SK-N-SH (cell line): Measurements from ENCODE around the gene REX1BD. TPM values are rescaled to one million over a fixed set of nuclear protein-coding genes. Genes with fewer than 3 reads are reported as not detected.
A peak's percentile ranks its signal among the peaks of the same experiment; 100 is the strongest.

Experiments
- CTCF ChIA-PET: fragments of 300-600, 350-600 bp; formaldehyde crosslinking; extraction: SDS; loops from one replicate; lab custom pipeline; 2021; lab: Yijun Ruan, JAX
- POLR2A ChIA-PET: fragments of 350-600 bp; sonication (Branson Sonifier 250); formaldehyde crosslinking; extraction: SDS; loops from one replicate; lab custom pipeline; 2020; ENCODE audit warnings: antibody characterized with exemption, inconsistent platforms; lab: Yijun Ruan, JAX
- DNase-seq: peaks from one replicate; pipeline ENCODE4 v3.0.0; 2012
- H2AFZ ChIP-seq: fragments of 200-600 bp; sonication (generic); 2 replicates; pipeline ENCODE4 v1.8.1; 2016; ENCODE audit warnings: antibody characterized with exemption, mild to moderate bottlenecking, low read depth
- H3F3A ChIP-seq: fragments of 200-600 bp; sonication (generic); replicated peaks from 2 replicates; pipeline ENCODE3; 2016; ENCODE audit warnings: antibody characterized with exemption, mild to moderate bottlenecking; ENCODE audit not compliant: insufficient read depth
- H3K27ac ChIP-seq, 2 experiments: fragments of 200-500 bp in 1 of 2; fragments of 200-600 bp in 1 of 2; sonication (Bioruptor generic) in 1 of 2; sonication (generic), shearing (Covaris generic) in 1 of 2; 2 replicates each; pipeline versions ENCODE4 v1.5.1 to v1.6.1; 2014 to 2016; ENCODE audit warnings: low read depth in 2 of 2, inconsistent platforms in 1 of 2, low read length in 1 of 2, mild to moderate bottlenecking in 1 of 2, mixed read lengths in 1 of 2
- H3K27me3 ChIP-seq: fragments of 200-600 bp; sonication (generic), shearing (Covaris generic); 2 replicates; pipeline ENCODE4 v1.6.1; 2016; ENCODE audit warnings: mixed run types; ENCODE audit not compliant: insufficient read depth
- H3K36me3 ChIP-seq, 2 experiments: fragments of 200-500 bp in 1 of 2; fragments of 200-600 bp in 1 of 2; sonication (Bioruptor generic) in 1 of 2; sonication (generic) in 1 of 2; replicated peaks in 1 of 2; 2 replicates each; pipeline versions ENCODE3 to v1.5.1; 2014 to 2016; ENCODE audit warnings: low read length in 1 of 2, mild to moderate bottlenecking in 1 of 2; ENCODE audit not compliant: insufficient read depth in 2 of 2, control insufficient read depth in 1 of 2
- H3K4me1 ChIP-seq, 2 experiments: fragments of 200-500 bp in 1 of 2; fragments of 200-600 bp in 1 of 2; sonication (Bioruptor generic) in 1 of 2; sonication (generic), shearing (Covaris generic) in 1 of 2; 2 replicates each; pipeline versions ENCODE4 v1.5.1 to v1.6.1; 2014 to 2016; ENCODE audit warnings: low read depth in 1 of 2, low read length in 1 of 2, mixed run types in 1 of 2; ENCODE audit not compliant: insufficient read depth in 2 of 2, control insufficient read depth in 1 of 2
- H3K4me2 ChIP-seq: fragments of 200-600 bp; sonication (generic), shearing (Covaris generic); 2 replicates; pipeline ENCODE4 v1.6.1; 2017; ENCODE audit warnings: mixed run types
- H3K4me3 ChIP-seq, 2 experiments: fragments of 200-500 bp in 1 of 2; fragments of 200-600 bp in 1 of 2; sonication (Bioruptor generic) in 1 of 2; sonication (generic), shearing (Covaris generic) in 1 of 2; 2 replicates each; pipeline versions ENCODE4 v1.5.1 to v1.8.1; 2014 to 2016; ENCODE audit warnings: low read depth in 2 of 2, inconsistent platforms in 1 of 2, low read length in 1 of 2, mild to moderate bottlenecking in 1 of 2, mixed read lengths in 1 of 2, moderate library complexity in 1 of 2
- H3K79me2 ChIP-seq: fragments of 200-600 bp; sonication (generic); 2 replicates; pipeline ENCODE4 v1.8.1; 2017; ENCODE audit warnings: mild to moderate bottlenecking; ENCODE audit not compliant: insufficient read depth
- H3K9ac ChIP-seq: fragments of 200-600 bp; sonication (generic); 2 replicates; pipeline ENCODE4 v1.6.1; 2017; ENCODE audit warnings: mixed run types
- H3K9me2 ChIP-seq: fragments of 200-600 bp; sonication (generic); 2 replicates; pipeline ENCODE4 v1.6.1; 2017; ENCODE audit warnings: mixed run types
- H3K9me3 ChIP-seq: fragments of 200-600 bp; sonication (generic); 2 replicates; pipeline ENCODE4 v1.6.1; 2017; ENCODE audit warnings: mixed run types, mild to moderate bottlenecking, moderate library complexity
- H4K20me1 ChIP-seq: fragments of 200-600 bp; sonication (generic); 2 replicates; pipeline ENCODE4 v1.6.1; 2017; ENCODE audit warnings: mild to moderate bottlenecking, mixed run types; ENCODE audit not compliant: insufficient read depth
- CHD2 ChIP-seq: fragments of 150-350 bp; IDR thresholded peaks from 2 replicates; pipeline ENCODE4 v1.6.1; 2018; ENCODE audit warnings: low read length; ENCODE audit not compliant: partially characterized antibody
- GABPA ChIP-seq: IDR thresholded peaks from 2 replicates; pipeline ENCODE4 v1.4.0; 2012; ENCODE audit warnings: low read depth, mild to moderate bottlenecking
- NRF1 ChIP-seq: IDR thresholded peaks from 2 replicates; pipeline ENCODE4 v1.6.1; 2012; ENCODE audit warnings: low read depth, mild to moderate bottlenecking, low read length
- PBX3 ChIP-seq: IDR thresholded peaks from 2 replicates; pipeline ENCODE4; 2012
- RAD21 ChIP-seq: IDR thresholded peaks from 2 replicates; pipeline ENCODE4 v1.6.1; 2012; ENCODE audit warnings: mild to moderate bottlenecking, low read length
- TEAD4 ChIP-seq: IDR thresholded peaks from 2 replicates; pipeline ENCODE4 v1.4.0; 2012; ENCODE audit warnings: mild to moderate bottlenecking, borderline replicate concordance; ENCODE audit not compliant: insufficient read depth
- WGBS: methylation state at CpG from one replicate; pipeline ENCODE4 v1.1.6; 2017; ENCODE audit warnings: low lambda C conversion rate; 5-methylcytosine and 5-hydroxymethylcytosine counted together
- polyA plus RNA-seq, 3 experiments: library from polyadenylated mRNA; depleted of rRNA; stranded (reverse); fragments of >200 nt; gene quantifications; 2 replicates each; pipeline ENCODE4 v1.2.3, GENCODE V29; 2012
- TF ChIP-seq, protein P1 (sequence below): fragments of 200-600 bp; sonication (generic); IDR thresholded peaks from 2 replicates; pipeline ENCODE4 v1.6.1; 2017; ENCODE audit warnings: antibody characterized with exemption, mild to moderate bottlenecking, moderate library complexity

REX1BD gene
- polyA plus RNA-seq, 1 of the 3 experiments (the other 2 are of a cell fraction), result 159 TPM

DNA sequence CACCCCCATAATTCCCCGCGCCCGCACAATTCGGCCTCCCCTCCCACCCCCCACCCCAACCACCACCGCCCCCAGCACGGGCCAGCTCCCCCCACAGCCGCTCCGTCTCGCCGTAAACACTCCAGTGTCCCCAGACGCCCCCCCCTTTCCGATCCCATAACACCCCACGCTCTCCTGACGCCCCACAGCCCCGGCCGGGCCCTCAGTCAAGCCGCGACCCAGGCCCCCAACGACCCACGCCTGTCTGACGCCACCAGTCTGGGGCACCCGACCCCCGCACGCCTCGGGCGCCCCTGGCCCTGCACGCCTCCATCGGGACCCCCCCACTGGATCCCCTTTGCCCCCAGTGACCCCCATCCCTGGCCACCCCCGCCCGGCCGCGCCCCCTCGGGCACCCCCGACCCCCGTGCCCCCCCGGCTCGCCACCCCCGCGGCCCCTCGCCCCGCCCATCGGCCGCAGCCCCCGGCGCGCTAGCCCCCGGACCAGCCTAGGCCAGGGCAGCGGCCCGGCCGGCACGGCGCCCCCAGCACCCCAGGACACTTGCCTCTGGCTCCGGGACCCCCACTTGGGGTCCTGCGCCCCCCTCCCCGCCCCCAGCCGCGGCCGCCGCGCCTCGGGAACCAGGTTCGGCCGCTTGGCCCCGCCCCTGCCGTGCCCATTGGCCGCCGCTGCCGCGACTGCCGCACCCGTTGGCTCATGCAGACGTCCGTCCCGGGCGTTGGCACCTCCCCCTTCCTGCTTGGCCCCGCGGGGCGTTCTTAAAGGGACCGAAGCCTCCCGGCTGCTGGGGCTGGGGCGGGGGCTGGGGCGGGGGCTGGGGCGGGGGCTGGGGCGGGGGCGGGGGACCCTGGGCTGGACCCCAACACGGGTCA, 45.4 kb upstream of the REX1BD start, which contains the start of gene FKBP8:
Gene FKBP8, minus strand, starts transcription at position 633 of the 873 bp plus-strand sequence. CDS start 1,603 bp downstream, outside the sequence.
- Histone ChIP-seq H4K20me1 (no peaks in the 10 kb centered on the region), H3K79me2 (peaks cover 17% of the 10 kb centered on the region), H3K27ac (peak within 1 kb of the TSS; percentile 27 to 75; a peak in 3 of 4 replicates), H3K9me3 (no peaks in the 10 kb centered on the region), H3K27me3 (no peaks in the 10 kb centered on the region), H3K4me1 (peaks cover 0 to 15% of the 10 kb centered on the region in 2 experiments; a peak in 2 of 4 replicates), H3K9me2 (no peaks in the 10 kb centered on the region), H3K4me2 (peak within 1 kb of the TSS; percentile 94), H3F3A (peaks cover 4% of the 10 kb centered on the region), H2AFZ (peak within 1 kb of the TSS; percentile 94), H3K9ac (peak within 1 kb of the TSS; percentile 73), H3K36me3 (peaks cover 16 to 19% of the 10 kb centered on the region in 2 experiments), H3K4me3 (peak within 1 kb of the TSS; percentile 64 to 68)
- CTCF ChIA-PET, result interaction anchor here (1.0 to 1.7 kb wide), 7 partner anchors 23 to 82 kb away, joined by 3 to 5 read pairs (median 4); partner anchors contain the start of gene REX1BD
- TF ChIP-seq GABPA (peak; percentile 49; the same call in 1 of the 2 replicates), TEAD4 (no peak), CHD2 (no peak), PBX3 (peak; percentile 99)
- TF ChIP-seq, protein P1, sequence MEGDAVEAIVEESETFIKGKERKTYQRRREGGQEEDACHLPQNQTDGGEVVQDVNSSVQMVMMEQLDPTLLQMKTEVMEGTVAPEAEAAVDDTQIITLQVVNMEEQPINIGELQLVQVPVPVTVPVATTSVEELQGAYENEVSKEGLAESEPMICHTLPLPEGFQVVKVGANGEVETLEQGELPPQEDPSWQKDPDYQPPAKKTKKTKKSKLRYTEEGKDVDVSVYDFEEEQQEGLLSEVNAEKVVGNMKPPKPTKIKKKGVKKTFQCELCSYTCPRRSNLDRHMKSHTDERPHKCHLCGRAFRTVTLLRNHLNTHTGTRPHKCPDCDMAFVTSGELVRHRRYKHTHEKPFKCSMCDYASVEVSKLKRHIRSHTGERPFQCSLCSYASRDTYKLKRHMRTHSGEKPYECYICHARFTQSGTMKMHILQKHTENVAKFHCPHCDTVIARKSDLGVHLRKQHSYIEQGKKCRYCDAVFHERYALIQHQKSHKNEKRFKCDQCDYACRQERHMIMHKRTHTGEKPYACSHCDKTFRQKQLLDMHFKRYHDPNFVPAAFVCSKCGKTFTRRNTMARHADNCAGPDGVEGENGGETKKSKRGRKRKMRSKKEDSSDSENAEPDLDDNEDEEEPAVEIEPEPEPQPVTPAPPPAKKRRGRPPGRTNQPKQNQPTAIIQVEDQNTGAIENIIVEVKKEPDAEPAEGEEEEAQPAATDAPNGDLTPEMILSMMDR, result no peak
- 1% methylated on average over 19 of the region's 86 CpGs for WGBS
- DNase-seq, result peak; percentile 99
- POLR2A ChIA-PET, result no interaction called here

DNA sequence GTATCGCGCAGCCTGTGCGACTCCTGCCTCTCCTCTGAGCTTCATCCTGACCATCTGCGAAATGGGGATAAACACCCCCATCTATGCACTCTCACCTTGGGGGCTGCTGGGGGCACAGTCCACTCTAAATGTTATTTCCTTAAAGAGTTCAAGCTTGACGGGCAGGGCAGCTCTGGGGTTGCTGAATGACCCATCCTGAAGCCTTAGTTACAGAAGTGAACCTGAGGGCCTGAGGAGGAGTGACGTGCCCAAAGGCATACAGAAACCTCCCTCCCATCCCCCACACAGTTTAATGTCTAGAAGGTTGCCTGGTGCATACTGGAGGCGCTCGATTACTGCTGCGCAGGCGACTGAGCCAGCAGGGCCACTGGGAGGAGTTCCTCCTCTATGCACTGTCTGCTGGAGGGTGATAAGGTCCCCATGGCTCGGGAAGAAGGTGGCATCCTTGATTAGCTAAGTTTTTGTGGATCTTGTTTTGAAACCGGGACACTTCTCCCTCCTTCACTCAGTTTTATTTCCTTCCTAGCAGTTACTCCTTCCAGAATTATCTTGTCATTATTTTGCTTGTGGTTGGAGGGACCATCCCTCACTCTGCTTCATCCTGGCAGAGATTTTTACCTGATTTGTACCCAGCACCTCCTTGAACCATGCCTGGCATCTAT, 44.7 kb upstream of the REX1BD start:
- Histone ChIP-seq H3K4me1 (peaks cover 0 to 15% of the 10 kb centered on the region in 2 experiments; a peak in 2 of 4 replicates), H2AFZ (peak overlapping the region; percentile 94), H3K4me3 (peak overlapping the region; percentile 31 to 34; a peak in 3 of 4 replicates), H3F3A (peaks cover 4% of the 10 kb centered on the region), H3K27me3 (no peaks in the 10 kb centered on the region), H3K9me3 (no peaks in the 10 kb centered on the region), H3K27ac (no peak overlapping the region), H3K79me2 (peaks cover 17% of the 10 kb centered on the region), H3K9me2 (no peaks in the 10 kb centered on the region), H3K36me3 (peaks cover 16 to 17% of the 10 kb centered on the region in 2 experiments), H3K9ac (no peak overlapping the region), H4K20me1 (no peaks in the 10 kb centered on the region), H3K4me2 (peak overlapping the region; percentile 71)
- no peak for DNase-seq
- ChIA-PET POLR2A (interaction anchor here (1.0 kb wide), 1 partner anchor 14 kb away, joined by 3 read pairs; the partner anchor contains the start of gene KXD1), CTCF (interaction anchor here (1.1 to 1.7 kb wide), 4 partner anchors 24 to 74 kb away, joined by 3 to 4 read pairs (median 4); no protein-coding TSS in a partner anchor)
- no peak for TF ChIP-seq NRF1
- 0 out of 2 replicates have a peak, but pooled peaks have one; percentile 11 for TF ChIP-seq RAD21
- WGBS, result 38% methylated on average over 9 of the region's 12 CpGs
